Measurements from ENCODE around the gene DAPL1. TPM values are rescaled to one million over a fixed set of nuclear protein-coding genes. Genes with fewer than 3 reads are reported as not detected.

Gene DAPL1
- total and polyA plus RNA-seq, 4 donors = 0.17 TPM; not detected in 3

DNA sequence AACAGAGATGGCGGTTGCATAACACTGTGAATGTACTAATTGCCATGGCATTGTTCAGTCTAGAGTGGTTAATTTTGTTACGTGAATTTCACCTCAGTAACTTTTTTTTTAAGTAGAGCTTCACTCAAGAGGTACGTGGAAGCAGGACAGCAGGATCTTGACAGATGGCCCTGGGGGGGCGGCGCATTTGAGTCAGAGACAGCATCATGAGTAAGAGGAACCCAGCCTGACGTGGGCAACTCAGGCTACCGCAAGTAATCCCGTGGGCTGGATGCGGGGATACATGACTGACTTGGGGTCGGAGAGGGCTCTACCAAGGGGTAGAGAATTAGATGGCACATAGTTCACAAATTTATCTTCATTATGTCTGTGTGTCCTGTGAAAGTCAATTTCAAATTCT, 38.1 kb upstream of the DAPL1 start:
- ATAC-seq (ENCODE audit: insufficient read depth, low FRiP score) = no peak

GRCh38 chr2:158760887-158761286, 34.2 kb upstream of the DAPL1 start:
- no peaks in the 10 kb centered on the region for H3K36me3 ChIP-seq (ENCODE audit: control insufficient read depth in 4 of 4, insufficient read depth in 4 of 4, low read length in 4 of 4)
- DNase-seq (no peak), ATAC-seq (ENCODE audit: insufficient read depth, low FRiP score) (no peak)
- no peak overlapping the region for H3K9ac ChIP-seq (ENCODE audit: insufficient read depth in 1 of 2, low read length in 2 of 2)
- H3K9me3 ChIP-seq (ENCODE audit: control insufficient read depth in 4 of 4, insufficient read depth in 3 of 4, low read length in 3 of 4) = no peaks in the 10 kb centered on the region
- WGBS, 2 donors = 80 to 90% methylated on average over 1 of the region's 1 CpG
- no peak overlapping the region for H3K27ac ChIP-seq (ENCODE audit: low read depth in 1 of 2, low read length in 1 of 2)
- H3K4me3 ChIP-seq = no peak overlapping the region
- H3K27me3 ChIP-seq (ENCODE audit: control insufficient read depth in 3 of 3, insufficient read depth in 3 of 3, low read length in 2 of 3) = no peaks in the 10 kb centered on the region
- no peaks in the 10 kb centered on the region for H3K4me1 ChIP-seq (ENCODE audit: control insufficient read depth in 5 of 5, insufficient read depth in 5 of 5, low read length in 5 of 5)
- TF ChIP-seq, protein P1, sequence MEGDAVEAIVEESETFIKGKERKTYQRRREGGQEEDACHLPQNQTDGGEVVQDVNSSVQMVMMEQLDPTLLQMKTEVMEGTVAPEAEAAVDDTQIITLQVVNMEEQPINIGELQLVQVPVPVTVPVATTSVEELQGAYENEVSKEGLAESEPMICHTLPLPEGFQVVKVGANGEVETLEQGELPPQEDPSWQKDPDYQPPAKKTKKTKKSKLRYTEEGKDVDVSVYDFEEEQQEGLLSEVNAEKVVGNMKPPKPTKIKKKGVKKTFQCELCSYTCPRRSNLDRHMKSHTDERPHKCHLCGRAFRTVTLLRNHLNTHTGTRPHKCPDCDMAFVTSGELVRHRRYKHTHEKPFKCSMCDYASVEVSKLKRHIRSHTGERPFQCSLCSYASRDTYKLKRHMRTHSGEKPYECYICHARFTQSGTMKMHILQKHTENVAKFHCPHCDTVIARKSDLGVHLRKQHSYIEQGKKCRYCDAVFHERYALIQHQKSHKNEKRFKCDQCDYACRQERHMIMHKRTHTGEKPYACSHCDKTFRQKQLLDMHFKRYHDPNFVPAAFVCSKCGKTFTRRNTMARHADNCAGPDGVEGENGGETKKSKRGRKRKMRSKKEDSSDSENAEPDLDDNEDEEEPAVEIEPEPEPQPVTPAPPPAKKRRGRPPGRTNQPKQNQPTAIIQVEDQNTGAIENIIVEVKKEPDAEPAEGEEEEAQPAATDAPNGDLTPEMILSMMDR (IDR thresholded peaks at IDR 0.05; ENCODE audit: control extremely low read depth, extremely low read depth) = no peak

More for the DNA sequence above, 38.1 kb upstream of the DAPL1 start:
- H3K36me3 ChIP-seq (ENCODE audit: control insufficient read depth in 4 of 4, insufficient read depth in 4 of 4, low read length in 4 of 4) = no peaks in the 10 kb centered on the region
- H3K4me1 ChIP-seq (ENCODE audit: control insufficient read depth in 5 of 5, insufficient read depth in 5 of 5, low read length in 5 of 5) = peaks cover 0 to 8% (median 0%) of the 10 kb centered on the region in 5 donors
- TF ChIP-seq, protein P1 (IDR thresholded peaks at IDR 0.05; ENCODE audit: control extremely low read depth, extremely low read depth) = no peak
- no peaks in the 10 kb centered on the region for H3K9me3 ChIP-seq (ENCODE audit: control insufficient read depth in 4 of 4, insufficient read depth in 3 of 4, low read length in 3 of 4)
- H3K27me3 ChIP-seq (ENCODE audit: control insufficient read depth in 3 of 3, insufficient read depth in 3 of 3, low read length in 2 of 3) = no peaks in the 10 kb centered on the region
- H3K9ac ChIP-seq (ENCODE audit: insufficient read depth in 1 of 2, low read length in 2 of 2) = no peak overlapping the region
- 90 to 97% methylated on average over 10 of the region's 10 CpGs for WGBS, 2 donors
- no peak for DNase-seq
- H3K4me3 ChIP-seq = no peak overlapping the region
- H3K27ac ChIP-seq (ENCODE audit: low read depth in 1 of 2, low read length in 1 of 2) = no peak overlapping the region

DNA sequence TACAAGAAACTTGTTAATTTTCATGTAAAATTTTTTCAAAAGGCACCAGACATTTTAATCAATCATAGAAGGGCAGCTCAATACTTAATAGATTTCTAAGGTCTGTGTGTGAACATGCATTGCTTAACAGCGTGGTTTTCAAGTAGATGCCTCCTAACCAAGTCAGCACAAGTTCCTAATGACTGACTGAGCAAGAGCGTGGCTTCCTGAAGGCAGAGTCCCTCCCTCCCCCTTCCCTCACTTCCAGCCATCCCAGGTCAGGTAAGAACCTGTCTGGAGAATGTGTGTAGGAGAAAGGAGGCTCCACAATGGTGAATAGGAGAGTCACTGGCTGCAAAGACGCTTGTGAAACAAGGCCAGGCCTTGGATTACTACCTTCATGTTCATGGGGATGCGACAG, 33.5 kb upstream of the DAPL1 start:
- Histone ChIP-seq H3K4me1 (ENCODE audit: control insufficient read depth in 5 of 5, insufficient read depth in 5 of 5, low read length in 5 of 5) (no peaks in the 10 kb centered on the region), H3K4me3 (no peak overlapping the region), H3K9ac (ENCODE audit: insufficient read depth in 1 of 2, low read length in 2 of 2) (no peak overlapping the region), H3K27ac (ENCODE audit: low read depth in 1 of 2, low read length in 1 of 2) (no peak overlapping the region), H3K27me3 (ENCODE audit: control insufficient read depth in 3 of 3, insufficient read depth in 3 of 3, low read length in 2 of 3) (no peaks in the 10 kb centered on the region), H3K9me3 (ENCODE audit: control insufficient read depth in 4 of 4, insufficient read depth in 3 of 4, low read length in 3 of 4) (no peaks in the 10 kb centered on the region), H3K36me3 (ENCODE audit: control insufficient read depth in 4 of 4, insufficient read depth in 4 of 4, low read length in 4 of 4) (no peaks in the 10 kb centered on the region)
- no peak for DNase-seq
- WGBS, 2 donors = 68 to 78% methylated on average over 4 of the region's 4 CpGs
- TF ChIP-seq, protein P1 (IDR thresholded peaks at IDR 0.05; ENCODE audit: control extremely low read depth, extremely low read depth) = no peak
- no peak for ATAC-seq (ENCODE audit: insufficient read depth, low FRiP score)

- 51 to 74% methylated on average over 3 of the region's 3 CpGs for WGBS, 2 donors
- H3K27me3 ChIP-seq (ENCODE audit: control insufficient read depth in 3 of 3, insufficient read depth in 3 of 3, low read length in 2 of 3) = no peaks in the 10 kb centered on the region
- H3K27ac ChIP-seq (ENCODE audit: low read depth in 1 of 2, low read length in 1 of 2) = no peak overlapping the region
- H3K4me1 ChIP-seq (ENCODE audit: control insufficient read depth in 5 of 5, insufficient read depth in 5 of 5, low read length in 5 of 5) = no peaks in the 10 kb centered on the region
- no peak for ATAC-seq (ENCODE audit: insufficient read depth, low FRiP score)
- no peaks in the 10 kb centered on the region for H3K9me3 ChIP-seq (ENCODE audit: control insufficient read depth in 4 of 4, insufficient read depth in 3 of 4, low read length in 3 of 4)
- TF ChIP-seq, protein P1 (IDR thresholded peaks at IDR 0.05; ENCODE audit: control extremely low read depth, extremely low read depth) = no peak
- H3K4me3 ChIP-seq = no peak overlapping the region
- no peak for DNase-seq
- H3K9ac ChIP-seq (ENCODE audit: insufficient read depth in 1 of 2, low read length in 2 of 2) = no peak overlapping the region
- H3K36me3 ChIP-seq (ENCODE audit: control insufficient read depth in 4 of 4, insufficient read depth in 4 of 4, low read length in 4 of 4) = no peaks in the 10 kb centered on the region
Observed at GRCh38 chr2:158762336-158762735, 32.8 kb upstream of the DAPL1 start.
